Endothelial cell of umbilical vein (primary cell): Measurements from ENCODE around the gene HDAC4.

Source experiments
- POLR2A ChIP-seq: IDR thresholded peaks from 2 replicates; pipeline ENCODE4 v1.6.1; 2012; ENCODE audit warnings: low read depth, mild to moderate bottlenecking, control low read depth, low read length
- TF ChIP-seq, protein P1 (sequence below), 2 donors: IDR thresholded peaks; 1 replicate in 1 of 2; 2 replicates in 1 of 2; pipeline ENCODE4 v1.5.1; 2011; ENCODE audit warnings: low read length in 2 of 2, mild to moderate bottlenecking in 2 of 2, moderate library complexity in 2 of 2, control low read depth in 1 of 2, inconsistent platforms in 1 of 2, low read depth in 1 of 2; ENCODE audit not compliant: insufficient read depth in 1 of 2; ENCODE audit errors: extremely low read depth in 1 of 2
- TF ChIP-seq, protein P2 (sequence below): IDR thresholded peaks from 2 replicates; pipeline ENCODE4 v1.6.1; 2011; ENCODE audit not compliant: insufficient read depth, insufficient read length

DNA sequence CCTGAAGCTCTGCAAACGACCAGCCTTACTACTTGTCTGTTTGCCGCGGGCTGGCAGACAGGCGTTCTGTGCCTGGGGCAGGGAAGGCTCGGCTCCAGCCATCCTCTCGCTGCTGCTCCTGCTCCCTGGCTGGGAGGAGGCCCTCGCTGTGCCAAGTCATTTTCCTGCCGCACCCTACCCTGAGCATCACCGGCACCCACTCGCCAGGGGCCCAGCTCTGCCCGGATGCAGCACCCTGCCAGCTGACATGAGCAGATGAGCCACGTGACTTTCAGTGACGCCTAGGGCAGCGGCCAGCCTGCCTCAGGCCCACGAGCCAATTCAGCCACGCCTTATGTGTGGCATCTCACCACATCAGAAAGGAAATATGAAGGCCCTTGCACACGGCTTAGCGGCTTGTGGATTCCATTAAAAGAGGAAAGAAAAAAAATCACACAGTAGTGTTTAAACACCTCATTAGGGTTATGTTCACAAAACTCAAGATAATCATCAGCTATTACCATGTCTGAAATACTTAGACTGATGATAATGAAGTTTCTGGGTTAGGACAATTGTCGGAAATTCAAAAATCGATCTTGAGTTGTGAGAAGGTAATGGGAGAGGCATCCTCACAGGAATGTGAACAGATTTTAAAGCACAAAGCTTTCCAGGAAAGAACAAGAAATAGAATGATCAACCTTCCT is 302.4 kb downstream of the HDAC4 start:
- TF ChIP-seq, protein P1, sequence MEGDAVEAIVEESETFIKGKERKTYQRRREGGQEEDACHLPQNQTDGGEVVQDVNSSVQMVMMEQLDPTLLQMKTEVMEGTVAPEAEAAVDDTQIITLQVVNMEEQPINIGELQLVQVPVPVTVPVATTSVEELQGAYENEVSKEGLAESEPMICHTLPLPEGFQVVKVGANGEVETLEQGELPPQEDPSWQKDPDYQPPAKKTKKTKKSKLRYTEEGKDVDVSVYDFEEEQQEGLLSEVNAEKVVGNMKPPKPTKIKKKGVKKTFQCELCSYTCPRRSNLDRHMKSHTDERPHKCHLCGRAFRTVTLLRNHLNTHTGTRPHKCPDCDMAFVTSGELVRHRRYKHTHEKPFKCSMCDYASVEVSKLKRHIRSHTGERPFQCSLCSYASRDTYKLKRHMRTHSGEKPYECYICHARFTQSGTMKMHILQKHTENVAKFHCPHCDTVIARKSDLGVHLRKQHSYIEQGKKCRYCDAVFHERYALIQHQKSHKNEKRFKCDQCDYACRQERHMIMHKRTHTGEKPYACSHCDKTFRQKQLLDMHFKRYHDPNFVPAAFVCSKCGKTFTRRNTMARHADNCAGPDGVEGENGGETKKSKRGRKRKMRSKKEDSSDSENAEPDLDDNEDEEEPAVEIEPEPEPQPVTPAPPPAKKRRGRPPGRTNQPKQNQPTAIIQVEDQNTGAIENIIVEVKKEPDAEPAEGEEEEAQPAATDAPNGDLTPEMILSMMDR (IDR thresholded peaks at IDR 0.05; ENCODE audit: extremely low read depth in 1 of 2, insufficient read depth in 1 of 2, low read depth in 1 of 2, low read length in 2 of 2): no peak
- no peak for TF ChIP-seq POLR2A
- TF ChIP-seq, protein P2, sequence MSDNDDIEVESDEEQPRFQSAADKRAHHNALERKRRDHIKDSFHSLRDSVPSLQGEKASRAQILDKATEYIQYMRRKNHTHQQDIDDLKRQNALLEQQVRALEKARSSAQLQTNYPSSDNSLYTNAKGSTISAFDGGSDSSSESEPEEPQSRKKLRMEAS: no peak
